Stimulated activated CD4-positive, alpha-beta T cell treated with anti-CD3 and anti-CD28 coated beads, Interleukin-12 subunit alpha, Interleukin-12 subunit beta, amount 100 ng/mL, for 48 hours (primary cell): ENCODE data around the gene TREH.

ENCODE experiments used
- DNase-seq, 3 donors: peaks; one replicate each; pipeline ENCODE4 v3.0.0-alpha.2; 2020; ENCODE audit warnings: low read depth in 2 of 3, low spot score in 1 of 3

Gene TREH

GRCh38 chr11:118651820-118652219 is 27.6 kb downstream of the TREH start:
- no peak for DNase-seq

- no peak for DNase-seq
Observed at GRCh38 chr11:118650366-118650765, 29.1 kb downstream of the TREH start.

GRCh38 chr11:118649941-118650340 is 29.5 kb downstream of the TREH start:
- no peak for DNase-seq

- DNase-seq, result no peak
Observed at GRCh38 chr11:118648291-118648690, 31.2 kb downstream of the TREH start.

- no peak for DNase-seq
Observed at GRCh38 chr11:118646393-118646792, 33.1 kb downstream of the TREH start.

GRCh38 chr11:118645066-118645715 is 34.3 kb downstream of the TREH start:
- no peak for DNase-seq

GRCh38 chr11:118644496-118644895 is 35.0 kb downstream of the TREH start:
- DNase-seq, result no peak

- no peak for DNase-seq
Observed at GRCh38 chr11:118643995-118644345, 35.5 kb downstream of the TREH start.

- no peak for DNase-seq
Observed at GRCh38 chr11:118643142-118643994, 36.1 kb downstream of the TREH start.

GRCh38 chr11:118641397-118642019 is 37.9 kb downstream of the TREH start:
- DNase-seq, result no peak

- no peak for DNase-seq
Observed at GRCh38 chr11:118640332-118641154, 38.9 kb downstream of the TREH start.

- no peak for DNase-seq
Observed at GRCh38 chr11:118639899-118640298, 39.6 kb downstream of the TREH start.

GRCh38 chr11:118638726-118639125 is 40.7 kb downstream of the TREH start:
- DNase-seq, result no peak

GRCh38 chr11:118636569-118637290 is 42.7 kb downstream of the TREH start:
- no peak for DNase-seq

GRCh38 chr11:118635642-118636041 is 43.8 kb downstream of the TREH start:
- DNase-seq, result no peak

- DNase-seq, result no peak
Observed at GRCh38 chr11:118635237-118635591, 44.2 kb downstream of the TREH start.

GRCh38 chr11:118634431-118635236 is 44.8 kb downstream of the TREH start:
- no peak for DNase-seq

GRCh38 chr11:118633979-118634378 is 45.5 kb downstream of the TREH start:
- DNase-seq, result no peak

GRCh38 chr11:118633319-118633690 is 46.1 kb downstream of the TREH start:
- DNase-seq, result no peak
